Neutrophil (primary cell): ENCODE results near the gene SELENOT.

Experiments
- H3K27ac ChIP-seq: fragments of 200-600 bp; sonication (generic); 2 replicates; pipeline ENCODE4 v1.5.1; 2016; ENCODE audit warnings: mild to moderate bottlenecking, moderate library complexity
- H3K27me3 ChIP-seq: fragments of 200-600 bp; sonication (generic); 2 replicates; pipeline ENCODE4 v1.6.0; 2016; ENCODE audit warnings: mild to moderate bottlenecking
- H3K36me3 ChIP-seq: fragments of 200-600 bp; sonication (generic); 2 replicates; pipeline ENCODE4 v1.5.1; 2017
- H3K4me1 ChIP-seq, 2 experiments: fragments of 200-600 bp in 1 of 2; sonication (generic) in 1 of 2; 1 replicate in 1 of 2; 2 replicates in 1 of 2; pipeline versions ENCODE4 v1.5.1 to v1.6.1; 2013 to 2016; ENCODE audit warnings: low read depth in 1 of 2, low read length in 1 of 2, mild to moderate bottlenecking in 1 of 2, moderate library complexity in 1 of 2; ENCODE audit not compliant: control insufficient read depth in 1 of 2, insufficient read depth in 1 of 2
- H3K4me3 ChIP-seq, 2 experiments: fragments of 200-600 bp in 1 of 2; sonication (generic) in 1 of 2; 1 replicate in 1 of 2; 2 replicates in 1 of 2; pipeline ENCODE4 v1.5.1; 2013 to 2016; ENCODE audit warnings: low read depth in 1 of 2, low read length in 1 of 2, mild to moderate bottlenecking in 1 of 2, moderate library complexity in 1 of 2
- H3K9me3 ChIP-seq: fragments of 200-600 bp; sonication (generic); 2 replicates; pipeline ENCODE4 v1.5.1; 2016
- CTCF ChIP-seq: fragments of 200-600 bp; sonication (generic); IDR thresholded peaks from 2 replicates; pipeline ENCODE4 v1.5.1; 2016; ENCODE audit warnings: antibody characterized with exemption

The SELENOT gene

GRCh38 chr3:150640256-150640655 lies 37.1 kb downstream of the SELENOT start:
- H3K9me3 ChIP-seq = no peaks in the 10 kb centered on the region
- no peaks in the 10 kb centered on the region for H3K27me3 ChIP-seq
- no peaks in the 10 kb centered on the region for H3K4me1 ChIP-seq
- no peak overlapping the region for H3K4me3 ChIP-seq
- TF ChIP-seq CTCF = no peak
- H3K27ac ChIP-seq = no peak overlapping the region
- H3K36me3 ChIP-seq = no peaks in the 10 kb centered on the region

- no peak for TF ChIP-seq CTCF
- peaks cover 5 to 6% of the 10 kb centered on the region in 2 experiments for H3K4me1 ChIP-seq
- no peaks in the 10 kb centered on the region for H3K27me3 ChIP-seq
- no peaks in the 10 kb centered on the region for H3K9me3 ChIP-seq
- H3K4me3 ChIP-seq = no peak overlapping the region
- no peaks in the 10 kb centered on the region for H3K36me3 ChIP-seq
- no peak overlapping the region for H3K27ac ChIP-seq
Measured at GRCh38 chr3:150653110-150653561, 50.0 kb downstream of the SELENOT start.

GRCh38 chr3:150656316-150656715 lies 53.2 kb downstream of the SELENOT start:
- TF ChIP-seq CTCF = no peak
- Histone ChIP-seq H3K36me3 (no peaks in the 10 kb centered on the region), H3K9me3 (no peaks in the 10 kb centered on the region), H3K4me3 (no peak overlapping the region), H3K27ac (no peak overlapping the region), H3K27me3 (no peaks in the 10 kb centered on the region), H3K4me1 (peaks cover 5 to 6% of the 10 kb centered on the region in 2 experiments)

GRCh38 chr3:150662410-150663200 lies 59.5 kb downstream of the SELENOT start:
- Histone ChIP-seq H3K9me3 (no peaks in the 10 kb centered on the region), H3K4me3 (no peak overlapping the region), H3K36me3 (no peaks in the 10 kb centered on the region), H3K27ac (peak overlapping the region; percentile 41), H3K4me1 (peaks cover 4 to 12% of the 10 kb centered on the region in 2 experiments), H3K27me3 (no peaks in the 10 kb centered on the region)
- TF ChIP-seq CTCF = no peak

GRCh38 chr3:150663461-150663860 lies 60.3 kb downstream of the SELENOT start:
- Histone ChIP-seq H3K27me3 (no peaks in the 10 kb centered on the region), H3K36me3 (no peaks in the 10 kb centered on the region), H3K4me1 (peaks cover 4 to 12% of the 10 kb centered on the region in 2 experiments), H3K9me3 (no peaks in the 10 kb centered on the region), H3K27ac (no peak overlapping the region), H3K4me3 (no peak overlapping the region)
- no peak for TF ChIP-seq CTCF
